Naive thymus-derived CD8-positive, alpha-beta T cell (primary cell): ENCODE measurements around the gene ARMC9. TPM values are rescaled to one million over a fixed set of nuclear protein-coding genes. Genes with fewer than 3 reads are reported as not detected.
A peak's percentile ranks its signal among the peaks of the same experiment; 100 is the strongest.

Experiments used
- ATAC-seq, 2 donors: fragments of 150-1000 bp; cut with Tn5 transposase in 1 of 2; sonication (Bioruptor Pico), chemical (Tn5 transposase) in 1 of 2; 1 replicate in 1 of 2; 2 replicates in 1 of 2; pipeline ENCODE4 v1.10.0; 2021; ENCODE audit warnings: mild to moderate bottlenecking in 2 of 2, moderate library complexity in 2 of 2
- POLR2A ChIA-PET: fragments of 350-600 bp; sonication (Branson Sonifier 250); formaldehyde crosslinking; loops from one replicate; lab custom pipeline; 2021; ENCODE audit warnings: antibody characterized with exemption; lab: Charles Lee
- DNase-seq, 10 donors: peaks; one replicate each; pipeline versions ENCODE4 v3.0.0 to v3.0.0-alpha.2; 2020 to 2022
- H3K27ac Mint-ChIP-seq, 10 donors: one replicate each; pipeline ENCODE4 v1.8.0; 2020 to 2022; ENCODE audit warnings: mild to moderate bottlenecking in 10 of 10, mixed read lengths in 10 of 10, moderate library complexity in 4 of 10, inconsistent platforms in 1 of 10
- H3K27me3 Mint-ChIP-seq, 5 donors: one replicate each; pipeline ENCODE4 v1.8.0; 2021 to 2022; ENCODE audit warnings: mixed read lengths in 5 of 5
- H3K36me3 Mint-ChIP-seq, 3 donors: one replicate each; pipeline ENCODE4 v1.8.0; 2020 to 2022; ENCODE audit warnings: mixed read lengths in 3 of 3, mild to moderate bottlenecking in 2 of 3, inconsistent platforms in 1 of 3
- H3K4me1 Mint-ChIP-seq, 4 donors: one replicate each; pipeline ENCODE4 v1.8.0; 2021 to 2022; ENCODE audit warnings: mixed read lengths in 4 of 4
- H3K4me3 Mint-ChIP-seq, 10 donors: one replicate each; pipeline ENCODE4 v1.8.0; 2020 to 2022; ENCODE audit warnings: mild to moderate bottlenecking in 10 of 10, mixed read lengths in 10 of 10, moderate library complexity in 6 of 10, inconsistent platforms in 1 of 10
- H3K9me3 Mint-ChIP-seq, 9 donors: one replicate each; pipeline ENCODE4 v1.8.0; 2020 to 2022; ENCODE audit warnings: mixed read lengths in 9 of 9, mild to moderate bottlenecking in 3 of 9, inconsistent platforms in 1 of 9, moderate library complexity in 1 of 9
- polyA plus RNA-seq, 3 donors: library from polyadenylated mRNA; unstranded; fragments of 300-500 nt; fragmentation: Illumina TruSeq; gene quantifications; one replicate each; pipeline ENCODE4 v1.2.3, GENCODE V29; 2021
- total RNA-seq, 8 experiments: library from RNA in 2 of 8; stranded (reverse) in 2 of 8; gene quantifications; one replicate each; pipeline ENCODE4 v1.2.3 and lab custom pipeline; 2021 to 2026

ARMC9 gene
- total and polyA plus RNA-seq, 5 experiments from 2014 or later: 0.78 to 2.6 (median 2.0) TPM

DNA sequence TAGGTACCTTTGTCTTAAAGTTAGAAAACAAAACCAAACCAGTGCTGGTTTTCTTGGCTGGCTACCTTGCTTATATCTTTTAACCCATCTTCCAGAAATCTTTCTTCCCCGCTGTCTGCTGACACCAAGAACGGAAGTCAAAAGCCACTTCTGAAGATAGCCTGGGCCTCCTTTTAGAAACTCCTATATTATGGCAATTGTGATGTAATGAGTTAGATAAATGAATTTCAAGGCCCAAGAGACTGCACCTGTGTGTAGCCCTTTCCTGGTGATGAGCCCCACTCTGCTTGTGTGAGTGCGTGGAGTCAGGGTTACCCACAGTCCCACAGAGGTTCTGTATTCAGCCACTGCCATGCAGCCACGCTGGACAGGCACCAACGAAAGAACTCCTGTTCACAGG lies 60.7 kb downstream of the ARMC9 start:
- H3K36me3 Mint-ChIP-seq: peaks cover 0 to 2% (median 0%) of the 10 kb centered on the region in 3 donors
- peak overlapping the region in 1 of 10 donors; percentile 57 for H3K27ac Mint-ChIP-seq
- peak; percentile 23 to 45 for ATAC-seq

DNA sequence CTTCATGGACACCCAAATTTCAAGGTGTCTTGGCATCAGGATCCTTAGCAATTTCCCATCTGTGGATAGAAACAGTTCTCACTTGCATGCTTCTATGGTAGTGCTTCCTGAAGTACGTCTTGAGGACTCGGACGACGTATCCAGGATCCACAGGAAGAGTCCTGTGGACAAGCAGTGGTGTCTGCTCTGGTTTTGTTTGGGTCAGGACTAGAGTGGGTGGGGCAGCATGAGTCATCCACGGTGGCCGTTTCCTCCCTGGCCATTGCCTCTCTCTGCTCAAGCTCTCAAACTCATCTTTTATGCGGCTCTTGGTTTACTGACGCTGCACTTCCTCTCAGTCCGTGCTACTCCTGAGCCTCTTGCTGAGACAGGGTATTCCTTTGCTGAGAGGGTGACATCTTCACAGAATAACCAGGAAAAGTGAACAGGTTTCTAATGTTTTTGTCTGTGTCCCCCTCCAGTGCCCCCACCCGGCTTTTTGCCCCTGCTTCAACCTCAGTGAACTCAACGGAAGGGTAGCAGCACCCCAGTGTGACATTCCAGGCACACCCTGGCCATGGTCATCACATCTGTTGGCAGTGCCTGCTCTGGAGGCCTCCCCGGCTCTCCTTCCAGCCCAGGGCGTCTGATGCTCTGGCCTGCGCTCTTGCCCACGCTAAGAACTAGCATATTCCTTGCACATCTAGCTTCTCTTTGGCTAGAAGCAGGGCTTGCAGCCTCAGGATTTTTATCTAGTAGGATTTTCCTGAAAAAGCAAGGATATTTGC lies 62.2 kb downstream of the ARMC9 start:
- H3K4me3 Mint-ChIP-seq: no peak overlapping the region
- H3K36me3 Mint-ChIP-seq: peaks cover 0 to 2% (median 0%) of the 10 kb centered on the region in 3 donors
- H3K27me3 Mint-ChIP-seq: no peaks in the 10 kb centered on the region
- POLR2A ChIA-PET: no interaction called here
- H3K27ac Mint-ChIP-seq: no peak overlapping the region
- DNase-seq (no peak), ATAC-seq (no peak)
- H3K4me1 Mint-ChIP-seq: peaks cover 0 to 12% (median 10%) of the 10 kb centered on the region in 4 donors
- no peaks in the 10 kb centered on the region for H3K9me3 Mint-ChIP-seq

More for the DNA sequence above, 60.7 kb downstream of the ARMC9 start:
- H3K9me3 Mint-ChIP-seq: no peaks in the 10 kb centered on the region
- H3K4me3 Mint-ChIP-seq: peak overlapping the region in 2 of 10 donors; percentile 25 to 47
- H3K27me3 Mint-ChIP-seq: no peaks in the 10 kb centered on the region
- DNase-seq: peak in 2 of 10 donors; percentile 5 to 6
- POLR2A ChIA-PET: interaction anchor here (0.6 kb wide), 1 partner anchor 485 kb away, joined by 3 read pairs; no protein-coding TSS in a partner anchor
- peaks cover 0 to 12% (median 10%) of the 10 kb centered on the region in 4 donors for H3K4me1 Mint-ChIP-seq

DNA sequence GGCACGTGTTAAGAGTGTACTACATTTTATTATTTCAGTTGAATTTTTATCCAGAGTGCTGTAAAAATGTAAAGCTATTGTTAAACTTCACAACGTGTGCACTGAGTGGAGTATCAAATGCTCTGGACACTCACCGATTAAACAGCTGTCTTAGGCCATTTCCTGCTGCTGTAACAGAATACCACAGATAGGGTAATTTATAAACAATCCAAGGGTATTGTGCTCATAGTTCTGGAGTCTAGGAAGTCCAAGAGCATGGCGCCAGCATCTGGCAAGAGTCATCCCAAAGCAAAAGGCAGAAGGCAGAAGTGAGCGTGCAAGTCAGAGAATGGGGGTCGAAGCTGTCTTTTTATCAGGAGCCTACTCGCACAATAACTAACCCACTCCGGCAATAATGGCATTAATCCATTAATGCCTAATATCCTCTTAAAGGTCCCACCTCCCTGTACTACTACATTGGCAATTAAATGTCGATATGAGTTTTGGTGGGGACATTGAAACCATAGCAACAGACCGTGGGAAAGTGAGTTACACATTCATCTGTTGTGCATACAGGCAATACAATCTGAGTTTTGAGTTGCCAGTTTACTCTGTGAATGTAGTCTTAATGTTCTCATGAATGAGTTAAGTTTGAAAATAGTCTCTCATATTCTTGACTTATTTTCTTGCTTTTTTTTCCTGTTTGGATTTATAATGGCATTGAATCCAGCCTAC lies 64.8 kb downstream of the ARMC9 start:
- no peak overlapping the region for H3K4me3 Mint-ChIP-seq
- H3K27ac Mint-ChIP-seq: no peak overlapping the region
- H3K9me3 Mint-ChIP-seq: no peaks in the 10 kb centered on the region
- peaks cover 0 to 12% (median 9%) of the 10 kb centered on the region in 4 donors for H3K4me1 Mint-ChIP-seq
- no peaks in the 10 kb centered on the region for H3K27me3 Mint-ChIP-seq
- POLR2A ChIA-PET: no interaction called here
- ATAC-seq (no peak), DNase-seq (no peak)
- no peaks in the 10 kb centered on the region for H3K36me3 Mint-ChIP-seq

DNA sequence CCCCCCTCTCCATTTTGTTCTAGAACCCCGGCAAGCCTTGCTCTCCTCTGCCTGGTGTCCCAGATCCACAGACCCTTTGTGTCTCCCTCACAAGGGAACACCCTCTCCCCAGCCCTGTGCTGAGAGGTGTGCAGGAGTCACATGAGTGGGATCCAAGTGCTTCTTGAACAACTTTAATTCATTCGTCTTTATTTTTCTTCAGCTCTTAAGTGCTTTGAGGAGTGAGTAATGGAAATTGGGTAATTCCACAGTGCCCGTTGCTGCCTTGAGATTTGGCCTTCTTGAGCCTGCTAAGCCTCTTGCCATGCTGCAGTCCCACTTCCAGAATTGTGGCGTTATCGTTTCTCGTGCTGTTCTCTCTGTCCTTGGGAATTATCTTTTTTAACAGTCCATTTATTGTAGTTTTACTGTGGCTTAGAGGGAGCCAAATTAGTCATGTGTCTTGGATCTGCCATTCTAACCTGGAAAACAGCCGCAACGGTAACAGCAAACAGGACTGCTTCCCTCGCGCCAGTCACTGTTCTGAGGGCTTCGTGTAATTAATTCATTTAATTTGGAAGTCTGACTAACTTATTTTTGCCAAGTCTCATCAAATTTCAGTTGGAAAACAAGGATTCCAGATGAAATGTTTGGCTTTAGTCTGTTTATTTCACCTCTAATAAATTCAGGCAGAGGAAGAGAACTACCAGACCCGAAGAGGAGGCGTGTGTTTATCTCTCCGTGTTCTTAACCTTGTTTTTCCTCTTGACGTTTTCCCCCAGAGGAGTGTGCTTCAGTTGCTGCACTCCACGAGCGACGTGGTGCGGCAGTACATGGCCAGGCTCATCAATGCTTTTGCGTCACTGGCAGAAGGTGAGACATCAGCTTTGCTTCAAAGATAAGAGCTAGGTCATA lies 72.0 kb downstream of the ARMC9 start:
- peaks cover 2 to 15% (median 4%) of the 10 kb centered on the region in 3 donors for H3K36me3 Mint-ChIP-seq
- H3K27me3 Mint-ChIP-seq: no peaks in the 10 kb centered on the region
- H3K4me3 Mint-ChIP-seq: no peak overlapping the region
- H3K27ac Mint-ChIP-seq: no peak overlapping the region
- POLR2A ChIA-PET: no interaction called here
- H3K9me3 Mint-ChIP-seq: no peaks in the 10 kb centered on the region
- DNase-seq (no peak), ATAC-seq (no peak)
- H3K4me1 Mint-ChIP-seq: no peaks in the 10 kb centered on the region

DNA sequence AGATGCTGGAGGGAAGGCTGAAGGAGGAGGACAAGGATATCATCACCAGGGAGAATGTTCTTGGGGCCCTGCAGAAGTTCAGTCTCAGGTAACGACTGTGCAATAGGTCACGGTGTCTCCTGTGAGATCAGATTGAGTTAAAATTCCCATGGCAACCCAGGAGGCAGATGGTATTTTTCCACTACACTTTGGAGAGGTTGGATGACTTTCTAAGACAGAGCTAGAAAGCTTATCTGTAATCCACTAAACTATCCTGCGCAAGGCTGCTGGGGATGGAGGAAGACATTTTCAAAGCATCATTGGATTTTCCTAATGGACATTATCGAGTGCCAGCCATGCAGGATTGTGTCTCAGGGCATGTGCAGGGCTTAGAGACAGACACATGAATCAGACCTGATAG lies 74.6 kb downstream of the ARMC9 start:
- POLR2A ChIA-PET: no interaction called here
- ATAC-seq (no peak), DNase-seq (no peak)
- Mint-ChIP-seq H3K4me1 (no peaks in the 10 kb centered on the region), H3K27me3 (no peaks in the 10 kb centered on the region), H3K27ac (no peak overlapping the region), H3K36me3 (peaks cover 4 to 23% (median 9%) of the 10 kb centered on the region in 3 donors), H3K9me3 (no peaks in the 10 kb centered on the region), H3K4me3 (no peak overlapping the region)

DNA sequence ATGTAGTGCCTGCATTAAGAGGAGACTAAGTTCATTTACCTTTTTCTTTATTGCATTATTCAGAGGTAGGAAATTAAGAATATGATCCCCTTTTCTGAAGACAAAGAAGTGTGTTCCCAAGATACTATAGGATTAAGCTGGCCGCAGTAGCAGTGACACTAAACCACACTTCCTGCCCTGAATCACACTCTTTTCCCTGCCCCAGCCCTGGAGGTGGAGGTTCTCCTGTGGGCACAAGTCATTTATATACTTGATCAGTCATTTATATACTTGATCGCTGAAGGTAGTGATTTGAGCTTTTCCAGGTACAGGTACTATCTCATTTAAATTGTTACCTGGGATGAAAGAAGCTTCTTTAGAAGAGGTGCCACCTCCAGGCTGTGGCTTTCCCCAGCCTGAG lies 78.6 kb downstream of the ARMC9 start:
- no peak for ATAC-seq
- Mint-ChIP-seq H3K4me1 (peaks cover 0 to 7% (median 0%) of the 10 kb centered on the region in 4 donors), H3K27ac (no peak overlapping the region), H3K4me3 (no peak overlapping the region), H3K36me3 (peaks cover 0 to 27% (median 14%) of the 10 kb centered on the region in 3 donors), H3K9me3 (no peaks in the 10 kb centered on the region), H3K27me3 (peaks cover 0 to 2% (median 0%) of the 10 kb centered on the region in 5 donors)
- POLR2A ChIA-PET: interaction anchor here (0.7 kb wide), 1 partner anchor 33 kb away, joined by 4 read pairs; no protein-coding TSS in a partner anchor
- no peak for DNase-seq

DNA sequence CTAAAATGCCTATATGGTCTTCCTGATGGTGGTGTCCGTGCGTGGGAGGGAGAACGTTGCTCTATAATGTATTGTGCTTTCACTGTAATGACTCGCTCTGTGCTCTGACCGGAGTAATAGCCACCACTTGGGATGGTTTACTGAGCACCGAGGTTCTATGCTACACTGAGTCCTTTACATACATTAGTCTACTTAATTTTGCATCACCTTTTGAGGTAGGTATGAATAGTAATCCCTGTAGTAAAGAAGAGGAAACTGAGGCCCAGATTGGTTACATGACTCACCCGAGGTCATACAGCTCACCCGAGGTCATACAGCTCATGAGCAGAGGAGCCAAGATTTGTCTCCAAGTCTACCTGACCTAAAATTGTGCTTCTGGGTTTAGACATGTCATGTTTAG lies 79.5 kb downstream of the ARMC9 start:
- POLR2A ChIA-PET: no interaction called here
- no peaks in the 10 kb centered on the region for H3K9me3 Mint-ChIP-seq
- peaks cover 0 to 7% (median 0%) of the 10 kb centered on the region in 4 donors for H3K4me1 Mint-ChIP-seq
- H3K4me3 Mint-ChIP-seq: no peak overlapping the region
- DNase-seq (no peak), ATAC-seq (no peak)
- peaks cover 0 to 2% (median 0%) of the 10 kb centered on the region in 5 donors for H3K27me3 Mint-ChIP-seq
- peaks cover 0 to 25% (median 12%) of the 10 kb centered on the region in 3 donors for H3K36me3 Mint-ChIP-seq
- H3K27ac Mint-ChIP-seq: no peak overlapping the region

DNA sequence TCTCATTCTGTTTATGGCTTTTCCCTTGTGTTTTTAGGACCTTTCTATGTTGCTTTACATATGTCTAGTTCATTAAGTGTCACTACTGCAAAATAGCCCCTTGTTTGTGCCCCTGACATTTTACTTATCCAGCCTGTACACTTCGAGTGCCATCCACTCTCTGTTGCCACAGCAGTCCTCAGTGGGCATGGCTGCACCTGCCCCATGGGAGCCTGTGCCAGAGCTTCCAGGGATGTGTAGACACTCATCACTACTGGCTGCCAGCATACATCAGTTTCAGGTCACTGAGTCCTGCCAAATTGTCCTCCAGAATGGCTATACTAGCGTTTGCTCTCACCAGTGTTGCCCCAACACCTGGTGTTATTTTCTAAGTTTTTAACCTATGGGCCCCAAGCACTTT lies 80.4 kb downstream of the ARMC9 start:
- H3K36me3 Mint-ChIP-seq: peaks cover 0 to 21% (median 12%) of the 10 kb centered on the region in 3 donors

DNA sequence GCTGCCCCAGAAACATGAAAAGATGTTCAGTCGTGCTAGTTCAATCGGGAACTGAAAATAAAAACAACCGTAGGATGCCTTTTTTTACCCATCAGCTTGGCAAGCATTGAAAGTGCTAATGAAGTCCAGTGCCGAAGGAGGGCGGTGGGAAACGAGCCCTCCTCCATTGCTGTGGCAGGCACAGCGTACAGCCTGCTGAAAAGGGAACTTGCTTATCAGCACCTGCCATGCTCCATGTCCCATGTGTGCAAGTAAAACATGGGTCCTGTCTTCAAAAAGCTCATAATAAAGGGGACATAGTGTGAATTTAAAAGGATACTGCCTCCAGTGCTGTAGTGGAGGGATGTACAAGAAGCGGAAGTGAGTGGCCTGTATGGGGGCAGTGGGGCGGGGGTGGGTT lies 82.4 kb downstream of the ARMC9 start:
- no peak overlapping the region for H3K4me3 Mint-ChIP-seq
- DNase-seq (no peak), ATAC-seq (no peak)
- peaks cover 0 to 2% (median 0%) of the 10 kb centered on the region in 5 donors for H3K27me3 Mint-ChIP-seq
- no peaks in the 10 kb centered on the region for H3K9me3 Mint-ChIP-seq
- H3K4me1 Mint-ChIP-seq: peaks cover 0 to 7% (median 0%) of the 10 kb centered on the region in 4 donors
- peaks cover 0 to 13% (median 12%) of the 10 kb centered on the region in 3 donors for H3K36me3 Mint-ChIP-seq
- H3K27ac Mint-ChIP-seq: no peak overlapping the region
- POLR2A ChIA-PET: no interaction called here

More for the DNA sequence above, 80.4 kb downstream of the ARMC9 start:
- no peak for DNase-seq
- no peak for ATAC-seq
- Mint-ChIP-seq H3K9me3 (no peaks in the 10 kb centered on the region), H3K27me3 (peaks cover 0 to 2% (median 0%) of the 10 kb centered on the region in 5 donors), H3K4me3 (no peak overlapping the region), H3K4me1 (peaks cover 0 to 7% (median 0%) of the 10 kb centered on the region in 4 donors), H3K27ac (no peak overlapping the region)
- POLR2A ChIA-PET: interaction anchor here (0.5 kb wide), 1 partner anchor 173 kb away, joined by 5 read pairs; no protein-coding TSS in a partner anchor

DNA sequence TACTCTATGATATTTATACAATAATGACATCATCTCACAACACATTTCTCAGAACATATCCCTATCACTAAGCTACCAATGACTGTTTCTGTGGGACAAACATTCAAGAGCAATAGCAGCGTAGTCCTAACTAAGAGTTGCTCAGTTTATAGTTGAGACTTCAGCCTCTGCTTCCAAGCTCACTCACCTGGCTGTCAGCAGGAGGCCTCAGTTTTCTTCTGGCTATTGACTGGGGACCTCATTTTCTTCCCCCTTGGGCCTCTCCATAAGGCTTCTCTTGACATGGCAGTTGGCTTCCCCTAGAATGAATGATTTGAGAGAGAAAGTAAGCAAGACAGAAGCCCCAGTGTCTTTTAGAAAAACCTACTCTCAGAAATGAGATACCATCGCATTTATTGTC lies 85.9 kb downstream of the ARMC9 start:
- Mint-ChIP-seq H3K36me3 (peaks cover 0 to 2% (median 0%) of the 10 kb centered on the region in 3 donors), H3K27me3 (peaks cover 0 to 2% (median 0%) of the 10 kb centered on the region in 5 donors), H3K4me3 (no peak overlapping the region), H3K27ac (no peak overlapping the region), H3K4me1 (peaks cover 0 to 7% (median 0%) of the 10 kb centered on the region in 4 donors), H3K9me3 (no peaks in the 10 kb centered on the region)
- DNase-seq (no peak), ATAC-seq (no peak)
- POLR2A ChIA-PET: no interaction called here

DNA sequence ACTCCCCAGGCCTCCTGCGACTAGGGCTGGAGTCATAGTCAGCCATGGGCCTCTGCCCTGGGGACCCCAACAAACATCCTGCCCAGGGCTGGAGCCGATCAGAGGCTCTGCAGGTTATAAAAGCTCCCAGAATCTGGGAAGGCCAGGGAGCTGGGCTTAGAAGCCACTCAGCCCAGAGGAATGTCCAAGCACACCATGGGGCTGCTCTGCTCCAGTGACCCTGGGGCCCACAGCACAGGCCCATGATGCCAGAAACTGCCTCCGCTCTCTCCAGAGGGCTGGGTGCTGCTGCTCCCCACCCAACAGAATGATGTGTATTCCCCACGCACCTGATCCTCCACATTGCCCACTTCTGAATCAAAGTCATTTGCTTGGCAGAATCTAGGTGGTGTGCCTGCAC lies 88.5 kb downstream of the ARMC9 start:
- Mint-ChIP-seq H3K9me3 (no peaks in the 10 kb centered on the region), H3K4me1 (no peaks in the 10 kb centered on the region), H3K4me3 (no peak overlapping the region), H3K36me3 (peaks cover 0 to 2% (median 0%) of the 10 kb centered on the region in 3 donors), H3K27me3 (no peaks in the 10 kb centered on the region), H3K27ac (no peak overlapping the region)
- POLR2A ChIA-PET: no interaction called here
- DNase-seq (no peak), ATAC-seq (no peak)

DNA sequence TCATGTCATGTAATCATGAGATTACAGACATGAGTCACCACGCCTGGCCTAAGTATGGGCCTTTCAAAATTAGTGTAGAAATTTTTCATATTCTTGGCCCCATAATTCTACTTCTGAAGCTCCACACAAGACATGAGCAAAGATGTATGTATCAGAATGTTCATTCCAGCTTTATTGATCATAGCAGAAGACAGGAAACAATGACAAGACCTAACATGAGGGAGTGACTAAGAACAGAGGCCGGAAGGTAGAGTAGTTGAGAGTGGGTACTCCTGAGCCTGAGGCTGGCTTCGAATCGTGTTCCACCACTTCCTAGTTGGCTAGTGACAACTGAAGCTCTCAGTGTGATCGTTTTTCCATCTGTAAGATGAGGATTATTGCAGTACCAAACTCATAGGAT lies 89.3 kb downstream of the ARMC9 start:
- Mint-ChIP-seq H3K36me3 (peaks cover 0 to 1% (median 0%) of the 10 kb centered on the region in 3 donors), H3K27me3 (no peaks in the 10 kb centered on the region), H3K27ac (no peak overlapping the region), H3K4me3 (no peak overlapping the region), H3K9me3 (no peaks in the 10 kb centered on the region), H3K4me1 (no peaks in the 10 kb centered on the region)
- DNase-seq (no peak), ATAC-seq (no peak)
- POLR2A ChIA-PET: interaction anchor here (0.6 kb wide), 1 partner anchor 454 kb away, joined by 3 read pairs; no protein-coding TSS in a partner anchor
